ENCODE results near the gene RFTN1. TPM values are rescaled to one million over a fixed set of nuclear protein-coding genes. Genes with fewer than 3 reads are reported as not detected.

Gene RFTN1
- polyA plus RNA-seq, 3 donors = 17.4 to 28.0 (median 27.2) TPM

- H3K79me2 ChIP-seq (ENCODE audit: insufficient read depth, low read length) = no peaks in the 10 kb centered on the region
- no peak for TF ChIP-seq CTCF (IDR thresholded peaks at IDR 0.05)
- H3K4me3 Mint-ChIP-seq = no peak overlapping the region
- no peak overlapping the region for H3K4me2 ChIP-seq (replicated peaks; ENCODE audit: extremely low read depth, low read length, poor library complexity, severe bottlenecking)
- H3K4me1 ChIP-seq (ENCODE audit: control insufficient read depth in 1 of 2, insufficient read depth in 2 of 2, low read length in 2 of 2) = no peaks in the 10 kb centered on the region
- no peak overlapping the region for H2AFZ ChIP-seq (ENCODE audit: insufficient read depth, low read depth, low read length, poor library complexity, severe bottlenecking)
- peaks cover 0 to 2% (median 0%) of the 10 kb centered on the region in 7 donors for H3K9me3 Mint-ChIP-seq
- H3K27ac Mint-ChIP-seq = no peak overlapping the region
- H3K4me1 Mint-ChIP-seq = peaks cover 8% of the 10 kb centered on the region
- H3K36me3 Mint-ChIP-seq = peaks cover 7 to 15% of the 10 kb centered on the region in 2 donors
- H3K36me3 ChIP-seq (replicated peaks in 1 of 2; ENCODE audit: control insufficient read depth in 1 of 2, insufficient read depth in 2 of 2, low read length in 2 of 2) = no peaks in the 10 kb centered on the region
- H4K20me1 ChIP-seq (ENCODE audit: insufficient read depth, low read length) = peaks cover 6% of the 10 kb centered on the region
- H3K27me3 ChIP-seq (ENCODE audit: control insufficient read depth in 2 of 2, insufficient read depth in 2 of 2, low read length in 2 of 2) = no peaks in the 10 kb centered on the region
- H3K9me3 ChIP-seq (replicated peaks in 1 of 2; ENCODE audit: control insufficient read depth in 1 of 2, insufficient read depth in 1 of 2, low read length in 2 of 2) = no peaks in the 10 kb centered on the region
- H3K9ac ChIP-seq (ENCODE audit: insufficient read depth, low read length, poor library complexity, severe bottlenecking) = no peak overlapping the region
- H3K27me3 Mint-ChIP-seq (ENCODE audit: low read depth in 3 of 3) = peaks cover 0 to 3% (median 2%) of the 10 kb centered on the region in 3 donors
- WGBS (ENCODE audit: insufficient coverage) = no CpG with 5 or more reads among the region's 1 CpG
- no peak overlapping the region for H3K27ac ChIP-seq (ENCODE audit: low read depth in 1 of 2, low read length in 2 of 2)
- DNase-seq = no peak
- intact Hi-C loops (cut with micrococcal nuclease) = no loop called here
- no peak overlapping the region for H3K4me3 ChIP-seq (replicated peaks in 1 of 3; ENCODE audit: low read depth in 2 of 3, low read length in 3 of 3)
Observed at GRCh38 chr3:16383864-16384263, 129.6 kb downstream of the RFTN1 start.

- Histone ChIP-seq H4K20me1 (ENCODE audit: insufficient read depth, low read length) (peaks cover 6% of the 10 kb centered on the region), H3K27me3 (ENCODE audit: control insufficient read depth in 2 of 2, insufficient read depth in 2 of 2, low read length in 2 of 2) (no peaks in the 10 kb centered on the region), H3K27ac (ENCODE audit: low read depth in 1 of 2, low read length in 2 of 2) (no peak overlapping the region), H2AFZ (ENCODE audit: insufficient read depth, low read depth, low read length, poor library complexity, severe bottlenecking) (no peak overlapping the region), H3K4me3 (replicated peaks in 1 of 3; ENCODE audit: low read depth in 2 of 3, low read length in 3 of 3) (no peak overlapping the region), H3K4me2 (replicated peaks; ENCODE audit: extremely low read depth, low read length, poor library complexity, severe bottlenecking) (no peak overlapping the region), H3K4me1 (ENCODE audit: control insufficient read depth in 1 of 2, insufficient read depth in 2 of 2, low read length in 2 of 2) (no peaks in the 10 kb centered on the region), H3K36me3 (replicated peaks in 1 of 2; ENCODE audit: control insufficient read depth in 1 of 2, insufficient read depth in 2 of 2, low read length in 2 of 2) (peaks cover under 1 to 3% of the 10 kb centered on the region in 2 donors), H3K9me3 (replicated peaks in 1 of 2; ENCODE audit: control insufficient read depth in 1 of 2, insufficient read depth in 1 of 2, low read length in 2 of 2) (no peaks in the 10 kb centered on the region), H3K9ac (ENCODE audit: insufficient read depth, low read length, poor library complexity, severe bottlenecking) (no peak overlapping the region), H3K79me2 (ENCODE audit: insufficient read depth, low read length) (no peaks in the 10 kb centered on the region)
- intact Hi-C loops (cut with micrococcal nuclease) = no loop called here
- no peak overlapping the region for H3K4me3 Mint-ChIP-seq
- no peak for TF ChIP-seq CTCF (IDR thresholded peaks at IDR 0.05)
- peaks cover 10 to 19% of the 10 kb centered on the region in 2 donors for H3K36me3 Mint-ChIP-seq
- 92% methylated on average over 5 of the region's 5 CpGs for WGBS (ENCODE audit: insufficient coverage)
- no peak for DNase-seq
- peaks cover 0 to 4% (median 0%) of the 10 kb centered on the region in 7 donors for H3K9me3 Mint-ChIP-seq
- peak overlapping the region in 1 of 7 donors; percentile 17 for H3K27ac Mint-ChIP-seq
- peaks cover 0 to 4% (median 3%) of the 10 kb centered on the region in 3 donors for H3K27me3 Mint-ChIP-seq (ENCODE audit: low read depth in 3 of 3)
- H3K4me1 Mint-ChIP-seq = peaks cover 8% of the 10 kb centered on the region
Observed at GRCh38 chr3:16382845-16383244, 130.7 kb downstream of the RFTN1 start.
